ENCODE measurements around the gene GRIK2.
A peak's percentile ranks its signal among the peaks of the same experiment; 100 is the strongest.

GRIK2 gene

GRCh38 chr6:101755931-101756330 lies 362.4 kb downstream of the GRIK2 start:
- in situ Hi-C loops (cut with HindIII; ENCODE audit: low pct_ligation_motif_present, low sequenced_read_pairs), result no loop called here

GRCh38 chr6:101758368-101758767 lies 364.9 kb downstream of the GRIK2 start:
- Histone ChIP-seq H3K27me3 (replicated peaks) (no peaks in the 10 kb centered on the region), H3K27ac (no peak overlapping the region), H3K4me3 (ENCODE audit: low read depth, low read length) (no peak overlapping the region), H3K36me3 (replicated peaks) (no peaks in the 10 kb centered on the region)
- no peak for DNase-seq
- TF ChIP-seq CTCF (IDR thresholded peaks at IDR 0.05; ENCODE audit: low read depth, low read length, missing control alignments), result no peak
- in situ Hi-C loops (cut with HindIII; ENCODE audit: low pct_ligation_motif_present, low sequenced_read_pairs), result no loop called here

More at GRCh38 chr6:101755931-101756330, 362.4 kb downstream of the GRIK2 start:
- Histone ChIP-seq H3K4me3 (ENCODE audit: low read depth, low read length) (no peak overlapping the region), H3K36me3 (replicated peaks) (no peaks in the 10 kb centered on the region), H3K27me3 (replicated peaks) (no peaks in the 10 kb centered on the region), H3K27ac (no peak overlapping the region)
- TF ChIP-seq CTCF (IDR thresholded peaks at IDR 0.05; ENCODE audit: low read depth, low read length, missing control alignments), result no peak
- no peak for DNase-seq

- peak; percentile 52 for DNase-seq
- Histone ChIP-seq H3K4me3 (ENCODE audit: low read depth, low read length) (no peak overlapping the region), H3K27me3 (replicated peaks) (no peaks in the 10 kb centered on the region), H3K36me3 (replicated peaks) (no peaks in the 10 kb centered on the region), H3K27ac (no peak overlapping the region)
- in situ Hi-C loops (cut with HindIII; ENCODE audit: low pct_ligation_motif_present, low sequenced_read_pairs), result no loop called here
- no peak for TF ChIP-seq CTCF (IDR thresholded peaks at IDR 0.05; ENCODE audit: low read depth, low read length, missing control alignments)
Observed at GRCh38 chr6:101760843-101761621, 367.5 kb downstream of the GRIK2 start.

- no peak for DNase-seq
- H3K27ac ChIP-seq, result no peak overlapping the region
- H3K36me3 ChIP-seq (replicated peaks), result no peaks in the 10 kb centered on the region
- no peaks in the 10 kb centered on the region for H3K27me3 ChIP-seq (replicated peaks)
- in situ Hi-C loops (cut with HindIII; ENCODE audit: low pct_ligation_motif_present, low sequenced_read_pairs), result no loop called here
- TF ChIP-seq CTCF (IDR thresholded peaks at IDR 0.05; ENCODE audit: low read depth, low read length, missing control alignments), result no peak
- H3K4me3 ChIP-seq (ENCODE audit: low read depth, low read length), result no peak overlapping the region
Observed at GRCh38 chr6:101762851-101763250, 369.3 kb downstream of the GRIK2 start.

GRCh38 chr6:101765281-101765680 lies 371.8 kb downstream of the GRIK2 start:
- TF ChIP-seq CTCF (IDR thresholded peaks at IDR 0.05; ENCODE audit: low read depth, low read length, missing control alignments), result no peak
- Histone ChIP-seq H3K36me3 (replicated peaks) (no peaks in the 10 kb centered on the region), H3K27ac (no peak overlapping the region), H3K4me3 (ENCODE audit: low read depth, low read length) (no peak overlapping the region), H3K27me3 (replicated peaks) (no peaks in the 10 kb centered on the region)
- in situ Hi-C loops (cut with HindIII; ENCODE audit: low pct_ligation_motif_present, low sequenced_read_pairs), result no loop called here
- no peak for DNase-seq

GRCh38 chr6:101770116-101770515 lies 376.6 kb downstream of the GRIK2 start:
- no peak for DNase-seq
- Histone ChIP-seq H3K27me3 (replicated peaks) (no peaks in the 10 kb centered on the region), H3K4me3 (ENCODE audit: low read depth, low read length) (no peak overlapping the region), H3K27ac (no peak overlapping the region), H3K36me3 (replicated peaks) (no peaks in the 10 kb centered on the region)
- TF ChIP-seq CTCF (IDR thresholded peaks at IDR 0.05; ENCODE audit: low read depth, low read length, missing control alignments), result no peak
- in situ Hi-C loops (cut with HindIII; ENCODE audit: low pct_ligation_motif_present, low sequenced_read_pairs), result no loop called here

Measured in brain microvascular endothelial cell (primary cell).